CD4-positive, alpha-beta T cell treated with Interleukin-4 for 4 hours (primary cell): ENCODE measurements around the gene VCL.
A peak's percentile ranks its signal among the peaks of the same experiment; 100 is the strongest.
"Not testable (repeated sequence)": the region's sequence is repeated elsewhere in the genome, so short reads cannot be mapped to it uniquely, and the experiment has no call there.

Source experiments
- DNase-seq: peaks from one replicate; pipeline ENCODE4 v3.0.0-alpha.2; 2020

The VCL gene

DNA sequence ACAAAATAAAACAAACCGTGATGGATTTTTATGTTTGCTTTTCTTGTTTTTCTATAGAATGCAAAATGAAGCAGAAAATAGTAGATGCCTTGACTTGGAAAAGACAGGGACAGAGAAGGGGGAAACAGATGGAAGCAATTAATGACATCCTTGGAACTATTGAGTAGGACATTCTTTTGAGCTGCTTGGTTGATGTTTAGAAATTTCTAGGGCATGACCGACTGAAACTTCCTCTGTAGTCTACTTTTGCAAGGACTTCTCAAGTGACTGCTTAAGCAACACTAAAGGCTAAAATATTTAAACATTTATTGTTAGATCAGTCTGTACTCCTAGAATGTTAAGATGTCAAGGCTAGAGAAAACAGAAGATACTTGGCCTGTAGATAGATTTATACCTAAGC is 49.4 kb downstream of the VCL start:
- no peak for DNase-seq

DNA sequence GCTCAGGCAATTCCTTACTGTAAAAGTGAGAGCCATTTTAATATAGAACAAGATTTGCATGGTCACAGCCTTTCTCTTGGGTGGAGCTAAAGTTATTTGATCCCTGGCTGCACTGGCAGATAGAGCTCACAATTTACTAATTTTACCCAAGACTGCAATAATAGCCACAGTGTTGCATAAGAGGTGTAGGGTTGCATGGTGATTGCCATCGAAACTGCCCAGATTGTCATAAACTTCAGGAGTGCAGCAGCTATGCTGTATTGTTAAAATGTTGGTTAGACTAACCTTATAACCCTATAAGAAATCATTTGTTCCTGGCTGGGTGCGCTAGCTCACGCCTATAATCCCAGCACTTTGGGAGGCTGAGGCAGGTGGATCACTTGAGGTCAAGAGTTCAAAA is 50.0 kb downstream of the VCL start:
- no peak for DNase-seq

DNA sequence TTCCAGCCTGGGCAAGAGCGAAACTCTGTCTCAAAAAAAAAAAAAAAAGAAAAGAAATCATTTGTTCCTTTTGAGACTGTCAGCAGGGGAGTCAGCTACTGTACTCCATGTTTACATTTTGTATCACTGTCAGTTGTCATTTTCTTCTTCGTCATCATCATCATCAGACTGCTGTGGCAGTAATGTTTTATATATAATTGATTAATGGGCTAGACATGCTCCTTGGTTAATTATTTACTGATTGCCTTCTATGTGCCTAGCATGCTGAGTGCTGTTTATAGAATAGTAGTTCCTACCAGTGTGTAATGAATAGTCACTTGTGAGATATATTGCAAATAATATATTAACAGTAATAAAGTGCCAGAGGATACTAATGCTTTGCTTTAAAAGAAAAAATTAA is 50.5 kb downstream of the VCL start:
- no peak for DNase-seq

DNA sequence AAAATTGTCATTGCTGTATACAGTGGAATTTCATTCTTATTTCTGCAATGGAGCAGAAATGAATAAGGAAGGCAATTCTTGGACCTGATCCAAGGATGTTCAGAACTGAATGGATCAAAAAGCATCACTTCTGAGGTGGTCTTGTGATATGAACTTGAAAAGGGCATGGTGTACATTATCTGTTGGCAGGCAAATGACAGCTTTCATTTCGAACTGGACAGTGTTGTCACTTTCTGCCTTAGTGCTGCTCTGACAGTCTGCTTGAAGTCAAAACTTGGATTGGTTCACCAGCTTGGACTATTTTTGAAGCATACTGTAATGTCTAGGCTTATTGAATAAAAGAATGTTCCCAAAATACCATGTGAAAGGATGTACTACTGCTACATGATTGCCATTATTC is 52.0 kb downstream of the VCL start:
- no peak for DNase-seq

DNA sequence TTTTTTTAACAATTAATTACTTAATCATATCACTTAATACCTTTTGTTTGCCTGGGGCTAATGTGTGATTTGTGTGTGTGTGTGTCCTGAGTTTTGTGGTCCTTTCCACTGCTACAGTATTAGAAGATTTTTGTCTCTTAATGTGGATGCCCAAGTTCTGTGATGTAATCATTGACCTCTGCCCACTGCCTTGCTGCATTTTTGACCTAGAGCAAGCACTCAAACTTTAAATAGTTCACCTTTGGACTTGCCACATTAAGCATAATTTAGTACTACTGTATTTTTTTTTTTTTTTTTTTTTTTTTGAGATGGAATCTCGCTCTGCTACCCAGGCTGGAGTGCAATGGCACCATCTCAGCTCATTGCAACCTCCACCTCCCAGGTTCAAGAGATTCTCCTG is 52.7 kb downstream of the VCL start:
- DNase-seq: no peak

DNA sequence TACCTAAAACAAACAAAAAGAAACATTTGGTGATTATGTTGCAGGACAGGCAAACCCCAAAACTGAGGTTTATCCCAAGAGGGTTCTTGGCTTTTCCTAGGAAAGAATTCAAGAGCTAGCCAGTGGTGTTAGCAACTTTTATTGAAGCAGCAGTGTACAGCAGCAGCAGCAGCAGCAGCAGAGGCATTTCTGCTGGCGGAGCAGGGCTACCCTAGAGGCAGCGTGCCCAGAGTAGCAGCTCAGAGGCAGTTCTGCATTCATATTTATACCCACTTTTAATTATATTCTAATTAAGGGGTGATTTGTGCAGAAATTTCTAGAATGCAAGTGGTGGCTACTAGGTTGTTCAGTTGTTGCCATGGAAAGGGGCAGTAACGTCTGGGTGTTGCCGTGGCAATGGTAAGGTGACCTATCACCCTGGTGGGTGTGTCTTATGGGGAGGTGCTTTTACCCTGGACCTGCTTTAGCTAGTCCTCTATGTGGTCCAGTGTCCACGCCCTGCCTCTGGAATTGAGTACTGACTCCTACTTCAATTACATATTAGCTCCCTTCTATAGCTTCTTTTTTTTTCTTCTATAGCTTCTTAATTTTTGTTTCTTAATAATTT is 53.9 kb downstream of the VCL start:
- no peak for DNase-seq

DNA sequence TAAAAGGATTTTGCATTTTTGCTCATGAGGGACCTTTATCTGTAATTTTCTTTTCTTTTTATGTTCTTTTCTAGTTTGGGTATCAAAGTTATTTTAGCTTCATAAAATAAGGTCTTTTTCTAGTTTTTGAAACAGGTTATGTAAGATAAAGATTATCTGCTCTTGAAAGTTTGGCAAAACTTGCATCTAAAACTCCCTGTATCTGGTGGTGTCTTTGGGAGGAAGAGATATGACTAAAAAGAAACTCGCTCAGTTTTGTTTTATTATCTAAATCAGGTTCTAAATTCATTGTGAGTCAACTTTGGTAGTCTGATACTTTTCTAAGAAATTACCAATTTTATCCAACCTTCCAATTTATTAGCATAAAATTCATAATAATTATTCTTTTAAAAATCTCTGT is 55.1 kb downstream of the VCL start:
- no peak for DNase-seq

DNA sequence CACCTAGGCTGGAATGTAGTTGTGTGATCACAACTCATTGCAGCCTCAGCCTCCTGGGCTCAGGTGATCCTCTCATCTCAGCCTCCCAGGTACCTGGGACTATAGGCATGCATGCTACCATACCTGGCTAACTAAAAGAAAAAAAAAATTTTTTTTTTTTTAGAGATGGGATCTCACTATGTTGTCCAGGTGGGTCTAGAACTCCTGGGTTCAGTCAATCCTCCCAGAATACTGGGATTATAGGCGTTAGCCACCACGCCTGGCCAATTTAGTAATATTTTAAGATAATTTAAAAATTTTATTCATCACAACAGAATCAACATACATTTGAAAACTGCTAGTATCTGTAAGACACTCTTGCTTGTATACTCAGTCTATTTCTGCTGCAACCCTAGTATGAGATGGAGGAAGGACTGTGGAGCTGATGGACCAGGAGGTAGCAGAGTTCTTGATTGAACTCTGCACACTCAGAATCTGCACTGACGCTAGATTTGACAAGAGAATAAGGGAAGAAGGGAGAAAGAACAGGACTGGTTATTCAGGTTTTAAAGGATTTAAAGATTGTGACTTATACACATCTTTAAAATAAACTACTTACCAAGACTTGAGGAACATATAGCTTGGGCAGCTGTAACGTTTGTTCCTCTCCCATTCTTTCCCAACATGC is 57.6 kb downstream of the VCL start:
- no peak for DNase-seq

DNA sequence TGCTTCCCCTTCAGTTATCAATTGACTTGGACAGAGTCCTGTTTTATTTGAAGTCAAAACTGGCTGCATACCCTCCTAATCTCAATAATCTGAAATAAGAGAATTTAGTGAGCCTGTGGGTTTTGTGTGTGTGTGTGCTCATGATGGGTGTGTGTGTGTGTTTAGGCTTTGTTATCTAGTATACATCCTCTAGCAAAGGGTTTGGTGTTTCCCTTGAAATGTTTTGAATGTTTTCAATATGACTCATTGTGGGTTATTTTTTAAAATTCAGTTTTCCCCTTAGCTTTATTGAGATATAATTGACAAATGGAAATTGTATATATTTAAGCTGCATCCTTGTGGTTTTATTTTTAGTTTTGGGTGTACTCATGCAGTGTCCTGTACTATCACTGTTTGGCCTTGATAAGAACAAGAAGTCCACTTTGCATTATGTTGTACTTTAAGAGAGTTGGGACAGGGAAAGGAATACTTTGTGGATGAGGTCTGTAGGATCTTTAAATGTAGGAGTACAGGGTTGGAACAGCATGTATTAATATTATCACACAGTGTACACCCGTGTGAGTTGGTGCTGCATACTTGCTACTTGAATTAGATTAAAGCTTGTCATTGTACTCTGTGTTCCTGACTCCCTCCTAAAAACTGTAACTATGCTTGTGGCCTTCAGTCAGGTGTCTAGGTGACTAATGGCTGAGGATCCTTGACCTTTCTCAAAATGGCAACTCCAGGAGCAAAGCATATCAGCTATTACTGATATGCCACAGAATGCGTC is 58.3 kb downstream of the VCL start:
- DNase-seq: peak; percentile 72

DNA sequence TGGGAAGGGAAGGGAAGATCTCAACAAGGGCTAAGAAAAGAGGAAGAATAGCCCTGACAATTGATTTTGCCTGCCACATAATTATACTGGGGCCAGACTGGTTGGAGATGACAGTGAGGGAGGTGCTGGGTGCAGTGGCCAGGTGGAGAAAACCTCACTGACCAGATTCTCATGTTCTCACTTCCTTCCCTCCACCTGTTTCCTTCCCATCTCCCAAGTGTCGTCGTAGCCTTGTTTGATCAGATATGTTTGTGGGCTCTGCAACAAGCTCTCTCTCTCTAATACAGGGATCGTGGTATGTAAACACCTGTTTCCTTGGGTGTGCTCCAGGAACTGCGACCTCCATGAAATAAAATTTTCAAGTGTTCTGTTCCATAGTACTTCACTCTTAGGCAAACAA is 60.2 kb downstream of the VCL start:
- DNase-seq: no peak

DNA sequence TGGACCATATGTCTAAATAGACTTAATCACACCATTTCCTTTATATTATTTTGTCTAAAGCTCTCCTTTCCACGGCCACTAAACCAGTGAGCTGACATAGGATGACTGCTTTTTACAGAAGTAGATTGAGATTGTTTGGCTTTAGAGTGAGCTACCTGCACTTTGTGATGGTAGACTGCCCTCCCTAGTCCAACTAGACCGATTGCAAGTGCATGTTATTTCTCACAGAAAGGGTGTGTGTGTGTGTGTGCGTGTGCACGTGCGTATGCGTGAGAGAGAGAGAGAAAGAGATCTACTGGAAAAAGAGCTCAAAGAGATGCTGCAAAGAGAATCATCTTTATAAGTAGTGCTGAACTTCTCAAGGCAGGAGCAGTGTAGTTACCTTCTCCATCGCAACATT is 60.7 kb downstream of the VCL start:
- DNase-seq: peak; percentile 55

DNA sequence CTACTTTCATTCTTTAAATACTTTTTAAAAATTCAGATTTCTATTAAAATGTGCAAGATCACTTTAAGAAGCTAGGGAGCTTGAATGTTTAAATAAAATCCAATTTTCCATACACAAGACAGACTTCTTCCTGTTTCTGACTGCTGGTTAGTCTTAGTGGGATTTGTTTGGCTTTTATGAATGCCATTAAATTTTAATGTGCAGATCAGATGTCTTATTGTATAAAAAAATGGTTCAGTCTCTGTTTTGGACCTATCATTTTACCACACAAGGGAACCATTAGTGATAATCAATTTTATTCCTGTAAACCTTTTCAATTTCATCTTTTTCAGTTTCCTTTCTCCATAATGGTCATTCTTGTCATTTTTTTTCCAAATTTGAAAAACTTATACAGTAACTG is 63.2 kb downstream of the VCL start:
- DNase-seq: no peak

DNA sequence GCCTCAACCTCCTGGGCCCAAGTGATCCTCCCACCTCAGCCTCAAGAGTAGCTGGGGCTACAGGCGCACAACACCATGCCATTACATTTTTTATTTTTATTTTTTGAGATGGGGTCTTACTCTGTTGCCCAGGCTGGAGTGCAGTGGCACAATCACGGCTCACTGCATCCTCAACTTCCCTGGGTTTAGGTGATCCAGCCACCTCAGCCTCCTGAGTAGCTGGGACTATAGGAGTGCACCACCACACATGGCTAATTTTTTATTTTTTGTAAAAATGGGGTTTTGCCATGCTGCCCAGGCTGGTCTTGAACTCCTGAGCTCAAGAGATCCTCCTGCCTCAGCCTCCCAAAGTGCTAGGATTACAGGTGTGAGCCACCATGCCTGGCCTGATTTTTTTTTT is 64.1 kb downstream of the VCL start:
- not testable (repeated sequence) for DNase-seq

DNA sequence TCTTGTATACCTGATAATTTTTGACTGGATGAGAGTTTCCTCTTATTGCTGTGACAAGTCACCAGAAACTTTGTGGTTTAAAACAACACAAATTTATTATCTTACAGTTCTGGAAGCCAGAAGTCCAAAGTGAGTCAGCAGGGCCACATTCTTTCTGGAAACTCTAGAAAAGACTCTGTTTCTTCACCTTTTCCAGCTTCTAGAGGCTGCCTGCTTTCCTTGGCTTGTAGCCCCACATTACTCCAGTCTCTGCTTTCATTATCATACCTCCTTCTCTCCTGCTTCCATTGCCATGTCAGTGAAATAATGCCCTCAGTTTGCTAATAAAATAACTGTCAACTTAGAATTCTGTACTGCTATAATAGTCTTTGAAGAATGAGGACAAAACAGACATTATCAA is 65.3 kb downstream of the VCL start:
- no peak for DNase-seq

DNA sequence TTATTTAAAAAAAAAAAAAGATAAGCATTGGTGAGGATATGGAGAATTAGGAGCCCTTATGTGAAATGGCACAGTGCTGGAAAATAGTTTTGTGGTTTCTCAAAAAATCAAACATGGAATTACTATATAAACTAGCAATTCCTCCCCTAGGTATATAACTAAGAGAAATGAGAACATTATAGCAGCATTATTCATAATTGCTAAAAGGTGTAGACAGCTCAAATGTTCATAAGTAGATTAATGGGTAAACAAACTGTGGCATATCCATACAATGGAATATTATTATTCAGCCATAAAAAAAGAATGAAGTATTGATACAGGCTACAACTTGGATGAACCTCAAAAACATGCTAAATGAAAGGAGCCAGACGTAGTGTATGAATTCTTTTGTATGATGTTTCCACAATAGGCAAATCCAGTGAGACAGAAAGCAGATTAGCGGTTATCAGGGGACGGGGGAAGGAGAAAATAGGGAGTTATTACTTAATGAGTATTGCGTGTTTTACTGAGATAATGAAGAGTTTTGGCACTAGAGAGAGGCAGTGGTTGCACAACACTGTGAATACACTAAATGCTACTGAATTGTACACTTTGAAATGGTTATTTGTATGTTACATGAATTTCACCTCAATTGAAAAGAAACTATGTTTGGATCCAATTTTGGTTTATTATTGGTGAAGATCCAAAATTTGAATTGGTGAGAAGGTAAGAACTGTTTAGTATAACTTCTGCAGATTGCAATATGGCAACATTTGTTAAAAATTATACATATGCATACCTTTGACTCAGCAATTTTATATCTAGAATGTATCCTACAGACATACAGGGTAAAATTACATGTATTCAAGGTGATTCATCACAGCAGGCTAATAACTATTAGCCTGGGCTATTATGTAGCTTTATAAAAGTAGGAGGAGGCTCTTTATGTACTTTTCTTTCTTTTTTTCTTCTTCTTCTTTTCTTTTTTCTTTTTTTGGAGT is 69.7 kb downstream of the VCL start:
- no peak for DNase-seq

DNA sequence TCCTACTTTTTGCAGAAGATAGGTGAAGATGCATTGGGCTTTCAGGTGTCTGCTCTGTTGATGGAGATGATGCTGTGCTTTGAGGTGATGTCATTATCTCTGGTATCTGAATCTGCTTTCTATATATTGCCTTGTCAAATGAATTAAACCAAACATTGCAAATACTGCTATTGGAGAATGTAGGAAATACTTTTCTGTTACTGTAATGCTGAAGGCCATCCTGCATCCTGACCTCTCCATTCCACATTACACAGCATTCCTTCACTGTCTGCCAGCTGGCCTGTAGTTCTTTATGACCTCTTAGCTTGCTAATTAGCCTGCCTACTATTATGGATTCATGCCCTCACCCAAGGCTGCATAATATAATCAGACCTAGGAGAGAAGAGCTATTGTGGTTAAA is 73.2 kb downstream of the VCL start:
- no peak for DNase-seq

DNA sequence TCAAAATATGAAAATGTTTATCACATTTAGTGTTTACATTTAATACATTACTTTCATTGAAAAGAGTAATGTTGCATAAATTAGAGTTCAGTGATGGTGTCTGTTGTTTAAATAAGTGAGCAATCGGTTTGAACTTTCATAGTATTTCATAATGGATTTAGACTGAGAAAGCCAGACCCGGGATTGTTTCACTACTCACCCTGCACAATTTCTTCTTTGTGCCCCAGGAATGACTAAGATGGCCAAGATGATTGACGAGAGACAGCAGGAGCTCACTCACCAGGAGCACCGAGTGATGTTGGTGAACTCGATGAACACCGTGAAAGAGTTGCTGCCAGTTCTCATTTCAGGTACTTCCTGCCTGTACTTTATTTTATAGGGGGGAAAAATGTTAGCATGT is 74.6 kb downstream of the VCL start:
- no peak for DNase-seq

DNA sequence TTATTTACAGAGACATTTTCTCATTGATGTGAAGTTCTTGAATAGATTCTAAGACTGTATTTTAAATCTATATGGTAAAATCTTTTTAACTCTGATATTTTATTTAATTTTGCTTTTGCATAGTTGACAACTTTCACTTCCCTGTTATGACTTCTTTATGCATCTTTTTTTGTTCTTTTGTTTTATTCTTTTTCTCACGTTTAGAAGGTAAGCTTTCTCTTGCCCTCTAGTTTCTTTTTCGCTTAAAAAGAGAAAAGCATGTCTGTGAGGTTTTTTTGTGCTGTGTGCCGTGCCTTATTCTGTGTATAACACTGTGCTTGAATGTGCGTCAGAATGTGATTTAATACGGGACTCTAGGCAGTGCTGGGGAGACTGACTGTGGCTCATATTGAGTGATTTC is 78.0 kb downstream of the VCL start:
- no peak for DNase-seq

DNA sequence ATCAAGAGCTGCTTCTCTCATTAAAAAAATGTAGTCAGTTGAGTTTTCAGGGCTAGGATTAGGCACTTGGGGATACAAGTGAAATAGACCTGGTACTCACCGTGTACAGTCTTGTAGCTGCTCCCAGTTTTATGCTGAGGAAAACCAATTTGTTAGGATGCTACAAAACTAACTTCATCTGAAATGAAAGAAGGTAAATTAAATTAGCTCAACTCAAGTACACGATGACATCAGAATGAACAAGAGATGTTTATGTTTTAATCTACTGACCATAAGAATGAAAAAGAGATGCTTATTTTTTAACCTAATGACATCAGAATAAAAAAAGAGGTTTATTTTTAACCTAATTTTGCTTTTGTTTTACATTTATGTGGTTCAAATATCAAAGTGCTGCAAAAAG is 79.0 kb downstream of the VCL start:
- DNase-seq: no peak

DNA sequence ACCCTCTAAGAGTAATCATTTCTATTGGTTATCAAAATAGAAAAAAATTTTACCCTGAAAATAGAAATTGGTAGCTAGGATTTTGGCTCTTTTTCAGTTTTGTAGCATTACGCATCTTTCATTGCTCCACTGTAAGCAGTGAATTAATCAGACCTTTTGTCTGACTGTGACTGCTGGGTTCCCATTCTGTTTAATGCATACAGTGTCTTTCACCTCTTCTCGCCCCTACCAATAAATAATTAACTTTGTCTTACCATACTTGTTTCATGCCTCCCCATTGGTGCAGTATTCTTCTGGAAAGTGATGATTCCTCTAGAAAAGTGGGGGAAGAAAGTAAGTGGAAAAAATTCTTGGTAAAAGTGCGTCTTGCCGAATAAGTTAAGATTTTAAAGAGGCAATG is 79.5 kb downstream of the VCL start:
- DNase-seq: no peak

DNA sequence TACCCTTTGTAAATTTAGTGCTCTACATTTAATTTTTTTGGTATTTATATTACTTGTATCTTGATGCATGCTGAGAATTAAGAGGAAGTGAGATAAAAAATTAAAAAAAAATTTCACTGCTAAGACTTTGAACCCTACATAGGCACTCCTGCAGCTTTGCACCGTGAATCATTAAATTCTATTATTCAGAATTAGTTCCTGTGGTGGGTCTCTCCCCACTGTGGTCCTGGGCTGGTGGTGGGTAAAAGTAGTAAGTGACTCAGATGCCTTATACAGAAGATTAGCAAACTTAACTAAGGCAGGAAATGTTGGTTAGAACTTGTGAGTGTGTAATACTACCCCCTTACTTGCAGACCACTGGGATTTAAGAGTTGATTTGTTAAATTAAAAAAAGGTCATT is 80.1 kb downstream of the VCL start:
- peak; percentile 87 for DNase-seq

DNA sequence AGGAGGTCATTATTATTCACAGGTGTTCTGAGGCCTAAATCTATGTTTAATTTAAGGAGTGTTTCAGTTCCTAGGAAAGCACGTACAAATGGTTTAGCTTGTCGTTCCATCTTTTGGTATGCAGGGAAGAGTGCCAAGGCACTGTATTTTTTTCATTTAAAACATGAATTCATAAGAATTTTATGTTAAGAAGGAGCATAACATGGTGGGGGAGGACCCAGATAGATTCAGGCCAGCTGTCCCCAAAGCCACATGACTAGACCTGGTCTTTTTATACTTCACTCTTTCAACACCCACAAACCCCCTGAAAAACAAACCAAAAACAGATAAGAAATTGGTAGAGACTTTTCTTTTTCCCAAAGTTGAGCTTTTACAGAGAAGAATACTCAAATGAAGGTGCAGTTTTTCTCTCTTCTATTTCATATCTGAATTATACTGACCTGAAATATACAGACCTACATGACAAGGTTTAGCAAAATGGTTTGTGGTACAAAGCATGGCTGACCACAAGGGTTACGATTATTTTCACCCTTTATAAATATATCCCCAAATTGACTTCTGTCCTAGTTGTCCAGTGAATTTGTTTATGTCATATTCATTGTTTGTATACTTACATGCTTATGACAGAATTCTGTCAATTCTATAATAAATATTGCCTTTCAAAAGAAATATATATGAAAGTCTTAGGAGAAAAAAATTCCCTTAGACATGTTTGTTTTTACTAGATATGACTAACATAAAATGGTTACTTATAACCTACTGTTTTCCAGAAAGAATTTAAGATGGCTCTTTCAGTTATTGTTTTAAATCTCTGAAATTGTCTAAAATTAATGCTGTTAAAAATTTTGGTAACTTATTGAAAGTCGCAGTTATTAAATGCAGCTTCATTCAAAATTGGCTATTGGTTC is 81.4 kb downstream of the VCL start:
- no peak for DNase-seq
